Fibroblast of lung (primary cell): ENCODE data around the gene NKAIN2.

Experiments used
- EZH2 ChIP-seq: IDR thresholded peaks from 2 replicates; pipeline ENCODE4 v1.5.1; 2012; ENCODE audit warnings: low read length, control low read depth, mild to moderate bottlenecking; ENCODE audit errors: missing control alignments
- TF ChIP-seq, protein P1 (sequence below), 2 donors: IDR thresholded peaks in 1 of 2; conservative IDR thresholded peaks in 1 of 2; 1 replicate in 1 of 2; 2 replicates in 1 of 2; pipeline ENCODE4 v1.5.1; 2011 to 2012; ENCODE audit warnings: low read length in 2 of 2, control low read depth in 1 of 2, inconsistent platforms in 1 of 2, low read depth in 1 of 2, mild to moderate bottlenecking in 1 of 2

DNA sequence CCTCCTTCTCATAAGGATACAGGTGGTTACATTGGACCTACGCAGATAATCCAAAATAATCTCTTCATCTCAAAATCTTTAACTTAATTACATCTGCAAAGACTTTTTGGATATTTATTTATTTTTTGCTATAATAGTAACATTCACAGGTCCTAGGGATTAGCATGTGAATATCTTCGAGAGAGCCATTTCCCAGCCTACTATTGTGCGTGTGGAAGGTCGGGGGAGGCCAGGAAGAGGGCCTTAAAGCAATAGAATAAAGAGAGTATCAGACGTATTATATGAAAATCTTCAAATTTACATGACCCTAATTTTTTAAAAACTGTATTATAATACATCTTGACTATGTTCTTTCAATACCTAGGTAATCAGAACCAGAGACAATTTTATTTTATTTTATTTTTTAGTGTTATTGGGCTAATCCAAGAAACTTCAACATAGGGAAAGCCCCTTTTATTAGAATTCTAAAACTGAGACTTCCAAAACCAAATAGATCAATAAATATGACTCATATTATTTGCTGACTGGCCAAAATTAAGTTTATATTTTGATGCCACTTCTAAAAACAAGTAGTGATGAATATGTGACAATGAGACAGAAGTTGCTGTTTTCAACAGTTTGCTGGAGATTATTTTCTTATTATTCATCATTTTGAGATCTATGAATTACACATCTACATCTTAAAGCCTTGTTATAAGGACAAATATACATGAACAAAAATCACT, 536.1 kb downstream of the NKAIN2 start:
- TF ChIP-seq, protein P1, sequence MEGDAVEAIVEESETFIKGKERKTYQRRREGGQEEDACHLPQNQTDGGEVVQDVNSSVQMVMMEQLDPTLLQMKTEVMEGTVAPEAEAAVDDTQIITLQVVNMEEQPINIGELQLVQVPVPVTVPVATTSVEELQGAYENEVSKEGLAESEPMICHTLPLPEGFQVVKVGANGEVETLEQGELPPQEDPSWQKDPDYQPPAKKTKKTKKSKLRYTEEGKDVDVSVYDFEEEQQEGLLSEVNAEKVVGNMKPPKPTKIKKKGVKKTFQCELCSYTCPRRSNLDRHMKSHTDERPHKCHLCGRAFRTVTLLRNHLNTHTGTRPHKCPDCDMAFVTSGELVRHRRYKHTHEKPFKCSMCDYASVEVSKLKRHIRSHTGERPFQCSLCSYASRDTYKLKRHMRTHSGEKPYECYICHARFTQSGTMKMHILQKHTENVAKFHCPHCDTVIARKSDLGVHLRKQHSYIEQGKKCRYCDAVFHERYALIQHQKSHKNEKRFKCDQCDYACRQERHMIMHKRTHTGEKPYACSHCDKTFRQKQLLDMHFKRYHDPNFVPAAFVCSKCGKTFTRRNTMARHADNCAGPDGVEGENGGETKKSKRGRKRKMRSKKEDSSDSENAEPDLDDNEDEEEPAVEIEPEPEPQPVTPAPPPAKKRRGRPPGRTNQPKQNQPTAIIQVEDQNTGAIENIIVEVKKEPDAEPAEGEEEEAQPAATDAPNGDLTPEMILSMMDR (conservative IDR thresholded peaks at IDR 0.05 in 1 of 2, IDR thresholded peaks at IDR 0.05 in 1 of 2; ENCODE audit: low read depth in 1 of 2, low read length in 2 of 2): no peak
- TF ChIP-seq EZH2: no peak
